ENCODE results near the gene AKAP17A. TPM values are rescaled to one million over a fixed set of nuclear protein-coding genes. Genes with fewer than 3 reads are reported as not detected.

The AKAP17A gene
- total and polyA plus RNA-seq, 9 of the 15 experiments (the other 6 are each of a cell fraction or from before 2014, with no cell fraction given): 1.2 to 29.5 (median 8.2) TPM

DNA sequence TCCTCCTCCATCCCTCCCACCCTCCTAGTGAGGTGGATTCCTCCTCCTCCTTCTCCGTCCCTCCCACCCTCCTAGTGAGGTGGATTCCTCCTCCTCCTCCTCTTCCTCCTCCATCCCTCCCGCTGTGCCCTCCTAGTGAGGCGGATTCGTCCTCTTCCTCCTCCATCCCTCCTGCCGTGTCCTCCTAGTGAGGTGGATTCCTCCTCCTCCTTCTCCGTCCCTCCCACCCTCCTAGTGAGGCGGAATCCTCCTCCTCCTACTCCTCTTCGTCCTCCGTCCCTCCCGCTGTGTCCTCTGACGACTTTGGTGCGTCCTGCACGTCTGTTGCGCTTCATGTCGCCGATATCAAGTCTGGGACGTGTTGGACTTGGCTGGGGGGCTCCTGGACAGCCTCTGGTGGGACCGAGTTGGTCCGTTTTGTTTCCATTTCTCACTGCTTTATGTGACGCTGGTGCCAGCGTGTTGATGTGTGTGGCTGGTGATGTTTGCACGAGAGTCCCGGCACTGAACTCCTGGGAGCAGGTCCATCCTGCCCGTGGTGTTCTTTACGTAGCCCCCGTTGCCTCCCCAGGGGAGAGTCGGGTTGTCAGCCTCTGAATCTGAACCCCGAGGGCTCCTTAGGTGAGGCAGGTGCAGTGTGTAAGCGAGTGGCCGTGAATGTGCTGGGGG is 5.4 kb downstream of the AKAP17A start:
- Histone ChIP-seq H3K4me2 (ENCODE audit: insufficient read depth, low read length) (no peak overlapping the region), H2AFZ (ENCODE audit: low read depth, low read length) (no peak overlapping the region), H3K4me1 (replicated peaks in 1 of 2; ENCODE audit: control insufficient read depth in 2 of 2, insufficient read depth in 2 of 2, low read length in 2 of 2) (peaks cover 0 to 35% of the 10 kb centered on the region in 2 experiments; a peak in 2 of 5 replicates), H4K20me1 (replicated peaks; ENCODE audit: control insufficient read depth, insufficient read depth, low read length) (peaks cover 15% of the 10 kb centered on the region), H3K79me2 (ENCODE audit: control insufficient read depth, insufficient read depth, low read length) (peaks cover 36% of the 10 kb centered on the region), H3K4me3 (no peak overlapping the region), H3K27me3 (ENCODE audit: control insufficient read depth in 2 of 2, insufficient read depth in 2 of 2, low read length in 2 of 2) (no peaks in the 10 kb centered on the region), H3K9ac (ENCODE audit: insufficient read depth in 1 of 2, low read depth in 2 of 2, low read length in 2 of 2) (no peak overlapping the region), H3K9me3 (replicated peaks; ENCODE audit: control insufficient read depth, insufficient read depth, low read depth, low read length) (no peaks in the 10 kb centered on the region), H3K36me3 (ENCODE audit: control insufficient read depth, insufficient read depth, low read length) (peaks cover 83% of the 10 kb centered on the region; the same call in 2 of the 3 replicates), H3K9me1 (ENCODE audit: control insufficient read depth, insufficient read depth, low read length) (no peaks in the 10 kb centered on the region), H3K27ac (ENCODE audit: extremely low read depth, low read depth, low read length) (no peak overlapping the region)
- intact Hi-C loops (cut with micrococcal nuclease): no loop called here
- DNase-seq (ENCODE audit: extremely low read depth in 1 of 4, low spot score in 3 of 4) (no peak), ATAC-seq (no peak), FAIRE-seq (no peak)
- BruUV-seq (replicated peaks): no TSS peak
- ChIA-PET CTCF (ENCODE audit: low intra/inter-chr PET ratio) (no interaction called here), POLR2A (no interaction called here)
- no peak for TF ChIP-seq MITF (IDR thresholded peaks at IDR 0.05)
- WGBS (ENCODE audit: insufficient coverage, low coverage, missing lambda C conversion rate): 91% methylated on average over 16 of the region's 30 CpGs
- in situ Hi-C loops (cut with MboI): no loop called here

DNA sequence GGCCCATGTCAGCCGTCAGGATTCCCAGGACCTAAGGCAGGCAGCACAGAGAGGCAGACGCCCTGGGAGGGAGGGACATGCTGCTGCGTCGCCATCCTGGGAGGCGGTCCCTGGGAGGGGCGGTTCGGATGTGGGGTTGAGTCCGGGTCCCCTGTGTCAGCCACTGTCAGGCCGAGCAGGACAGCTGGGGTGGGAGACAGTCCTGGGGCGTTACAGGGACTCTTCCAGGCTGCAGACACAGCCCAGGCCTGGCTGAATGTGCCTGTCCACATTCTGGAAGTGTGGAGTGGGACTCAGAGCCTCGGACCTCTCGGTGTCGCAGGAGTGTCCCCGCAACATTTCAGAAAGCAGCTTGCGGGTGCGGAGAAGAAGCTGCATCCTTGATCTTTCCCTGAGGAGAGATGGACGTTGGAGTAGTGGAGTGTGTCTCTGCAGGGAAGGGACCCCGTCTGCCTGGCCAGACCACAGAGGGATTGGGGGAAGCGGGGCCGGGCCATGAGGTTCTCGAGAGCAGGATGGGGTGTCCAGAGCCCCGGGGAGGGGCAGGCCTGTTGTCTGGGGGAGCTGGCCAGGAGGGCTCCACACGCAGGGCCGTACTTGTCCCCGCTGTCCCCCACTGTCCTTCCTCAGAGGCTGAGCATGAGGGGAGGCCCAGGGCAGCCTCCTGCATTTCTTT is 6.1 kb downstream of the AKAP17A start:
- Histone ChIP-seq H3K36me3 (ENCODE audit: control insufficient read depth, insufficient read depth, low read length) (peaks cover 90% of the 10 kb centered on the region; the same call in 2 of the 3 replicates), H4K20me1 (replicated peaks; ENCODE audit: control insufficient read depth, insufficient read depth, low read length) (peaks cover 13% of the 10 kb centered on the region), H3K9me1 (ENCODE audit: control insufficient read depth, insufficient read depth, low read length) (no peaks in the 10 kb centered on the region), H3K27ac (ENCODE audit: extremely low read depth, low read depth, low read length) (no peak overlapping the region), H3K4me2 (ENCODE audit: insufficient read depth, low read length) (no peak overlapping the region), H3K9me3 (replicated peaks; ENCODE audit: control insufficient read depth, insufficient read depth, low read depth, low read length) (no peaks in the 10 kb centered on the region), H3K4me1 (replicated peaks in 1 of 2; ENCODE audit: control insufficient read depth in 2 of 2, insufficient read depth in 2 of 2, low read length in 2 of 2) (peaks cover 0 to 29% of the 10 kb centered on the region in 2 experiments; a peak in 2 of 5 replicates), H3K79me2 (ENCODE audit: control insufficient read depth, insufficient read depth, low read length) (peaks cover 30% of the 10 kb centered on the region), H3K27me3 (ENCODE audit: control insufficient read depth in 2 of 2, insufficient read depth in 2 of 2, low read length in 2 of 2) (no peaks in the 10 kb centered on the region), H3K9ac (ENCODE audit: insufficient read depth in 1 of 2, low read depth in 2 of 2, low read length in 2 of 2) (no peak overlapping the region), H3K4me3 (no peak overlapping the region), H2AFZ (ENCODE audit: low read depth, low read length) (no peak overlapping the region)
- FAIRE-seq (no peak), ATAC-seq (no peak), DNase-seq (ENCODE audit: extremely low read depth in 1 of 4, low spot score in 3 of 4) (no peak)
- ChIA-PET CTCF (ENCODE audit: low intra/inter-chr PET ratio) (no interaction called here), POLR2A (no interaction called here)
- in situ Hi-C loops (cut with MboI): no loop called here
- BruUV-seq (replicated peaks): no TSS peak
- 100% methylated on average over 2 of the region's 25 CpGs for WGBS (ENCODE audit: insufficient coverage, low coverage, missing lambda C conversion rate)
- intact Hi-C loops (cut with micrococcal nuclease): no loop called here
- TF ChIP-seq GTF2B (IDR thresholded peaks at IDR 0.05; ENCODE audit: extremely low read depth, insufficient read length): no peak
- TF ChIP-seq RBM39 (optimal IDR thresholded peaks at IDR 0.05; ENCODE audit: low read depth, low read length): no peak
- TF ChIP-seq HIVEP1 (CRISPR knock-in tag; IDR thresholded peaks at IDR 0.05): no peak
- TF ChIP-seq CHD1 (IDR thresholded peaks at IDR 0.05; ENCODE audit: low read length): no peak
- TF ChIP-seq GTF2A2 (tag; IDR thresholded peaks at IDR 0.05): no peak
- TF ChIP-seq BRCA1 (IDR thresholded peaks at IDR 0.05): no peak
- TF ChIP-seq BRCA1 (CRISPR knock-in tag; IDR thresholded peaks at IDR 0.05): no peak
- no peak for TF ChIP-seq GATAD2B (IDR thresholded peaks at IDR 0.05; ENCODE audit: borderline replicate concordance)
- no peak for TF ChIP-seq ZNF445 (CRISPR knock-in tag; IDR thresholded peaks at IDR 0.05; ENCODE audit: low read depth)
- TF ChIP-seq SAFB2 (IDR thresholded peaks at IDR 0.05; ENCODE audit: borderline replicate concordance, low read depth, low read length, severe bottlenecking): no peak
- no peak for TF ChIP-seq FOXK2 (conservative IDR thresholded peaks at IDR 0.05 in 1 of 2, IDR thresholded peaks at IDR 0.05 in 1 of 2; ENCODE audit: low read depth in 2 of 2)
- no peak for TF ChIP-seq ZFP30 (CRISPR knock-in tag; IDR thresholded peaks at IDR 0.05; ENCODE audit: borderline replicate concordance)
